ENCODE data around the gene ERCC1.

Gene ERCC1

DNA sequence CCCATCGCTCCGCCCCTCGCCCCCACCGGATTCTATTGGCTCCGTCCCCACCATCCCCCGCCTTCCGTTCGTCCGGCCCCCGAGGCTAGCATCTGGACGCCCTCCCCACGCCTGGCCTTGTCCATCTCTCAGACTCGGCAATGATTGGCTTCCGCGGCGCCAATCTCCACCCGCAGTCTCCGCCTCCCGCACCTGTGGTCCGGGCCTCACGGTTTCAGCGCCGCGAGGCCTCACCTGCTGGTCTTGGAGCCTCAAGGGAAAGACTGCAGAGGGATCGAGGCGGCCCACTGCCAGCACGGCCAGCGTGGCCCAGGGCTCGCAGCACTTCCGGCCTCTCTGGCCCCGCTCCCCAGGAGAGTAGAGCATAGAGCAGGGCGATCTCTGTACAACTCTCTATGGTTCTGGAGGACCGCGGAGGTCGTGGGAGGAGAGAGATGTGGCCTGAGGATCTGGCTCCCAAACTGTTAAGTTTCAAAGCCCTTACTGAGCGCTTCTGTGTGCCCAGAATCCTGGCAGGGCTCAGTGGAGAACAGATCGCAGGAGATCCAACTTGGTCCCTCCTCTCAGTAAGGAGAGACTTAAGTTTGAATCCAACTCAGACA, at the start of gene ERCC1:
ERCC1 (minus strand) TSS at position 329 of the 602 bp plus-strand sequence. CDS start 543 bp downstream, outside the sequence.
- DNase-seq (ENCODE audit: extremely low read depth in 1 of 2, low read depth in 1 of 2) = no peak

DNA sequence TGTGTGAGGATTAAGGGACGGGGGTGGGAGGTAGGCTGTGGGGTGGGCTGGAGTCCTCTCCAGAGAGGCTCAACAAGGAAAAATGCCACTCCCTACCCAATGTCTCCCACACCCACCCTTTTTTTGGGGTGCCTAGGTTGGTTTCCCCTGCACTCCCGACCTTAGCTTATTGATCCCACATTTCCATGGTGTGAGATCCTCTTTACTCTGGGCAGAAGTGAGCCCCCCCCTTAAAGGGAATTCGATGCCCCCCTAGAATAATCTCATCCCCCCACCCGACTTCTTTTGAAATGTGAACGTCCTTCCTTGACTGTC, 49.6 kb upstream of the ERCC1 start:
- no peak for DNase-seq (ENCODE audit: extremely low read depth in 1 of 2, low read depth in 1 of 2)

GRCh38 chr19:45472563-45473366, 49.0 kb upstream of the ERCC1 start:
- no peak for DNase-seq (ENCODE audit: extremely low read depth in 1 of 2, low read depth in 1 of 2)

- no peak for DNase-seq (ENCODE audit: extremely low read depth in 1 of 2, low read depth in 1 of 2)
Measured at GRCh38 chr19:45471931-45472562, 48.3 kb upstream of the ERCC1 start.

- no peak for DNase-seq (ENCODE audit: extremely low read depth in 1 of 2, low read depth in 1 of 2)
Measured at GRCh38 chr19:45471111-45471930, 47.6 kb upstream of the ERCC1 start.

DNA sequence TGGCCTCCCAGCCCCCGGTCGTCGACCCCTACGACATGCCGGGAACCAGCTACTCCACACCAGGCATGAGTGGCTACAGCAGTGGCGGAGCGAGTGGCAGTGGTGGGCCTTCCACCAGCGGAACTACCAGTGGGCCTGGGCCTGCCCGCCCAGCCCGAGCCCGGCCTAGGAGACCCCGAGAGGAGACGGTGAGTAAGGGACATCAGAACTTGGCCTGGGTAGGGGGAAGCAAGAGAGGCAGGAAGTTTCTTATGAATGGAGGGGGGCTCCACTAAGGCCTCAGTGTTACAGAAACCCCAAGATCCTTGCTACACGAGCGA, 47.0 kb upstream of the ERCC1 start:
- DNase-seq (ENCODE audit: extremely low read depth in 1 of 2, low read depth in 1 of 2) = no peak

DNA sequence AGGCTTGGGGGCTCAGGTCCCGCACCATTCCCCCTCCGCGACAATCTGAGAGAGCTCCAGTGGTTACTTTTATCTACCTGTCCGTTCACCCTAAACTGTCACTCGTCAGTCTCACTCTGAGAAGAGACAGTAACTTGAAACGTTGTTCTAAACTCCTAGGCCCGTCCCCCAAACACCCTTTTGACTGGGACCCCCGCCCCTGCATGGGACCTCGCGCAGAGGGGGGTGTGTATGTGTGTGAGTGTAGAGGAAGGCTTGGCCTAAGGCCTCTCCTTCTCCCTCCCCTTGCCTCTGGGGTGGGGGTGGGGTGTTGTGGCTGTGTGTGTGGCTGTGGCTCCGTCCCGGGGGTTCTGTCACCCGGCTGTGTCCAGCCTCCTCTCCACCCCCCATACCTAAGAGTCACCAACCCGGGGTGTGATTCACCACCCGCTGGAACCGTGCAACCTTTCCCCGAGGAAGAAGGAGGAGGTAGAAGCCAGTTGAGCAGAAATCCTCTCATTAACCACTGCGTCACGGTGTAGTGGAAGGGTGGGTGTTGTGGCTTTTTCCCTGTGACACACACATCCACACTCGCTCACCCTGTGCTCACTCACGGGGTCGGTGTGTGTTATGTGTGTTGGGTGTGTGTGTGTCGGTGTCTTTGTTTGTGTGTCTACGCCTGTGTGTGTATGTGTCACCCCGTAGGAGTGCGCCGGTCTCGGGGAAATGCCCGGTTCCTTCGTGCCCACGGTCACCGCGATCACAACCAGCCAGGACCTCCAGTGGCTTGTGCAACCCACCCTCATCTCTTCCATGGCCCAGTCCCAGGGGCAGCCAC, 46.4 kb upstream of the ERCC1 start:
- no peak for DNase-seq (ENCODE audit: extremely low read depth in 1 of 2, low read depth in 1 of 2)

DNA sequence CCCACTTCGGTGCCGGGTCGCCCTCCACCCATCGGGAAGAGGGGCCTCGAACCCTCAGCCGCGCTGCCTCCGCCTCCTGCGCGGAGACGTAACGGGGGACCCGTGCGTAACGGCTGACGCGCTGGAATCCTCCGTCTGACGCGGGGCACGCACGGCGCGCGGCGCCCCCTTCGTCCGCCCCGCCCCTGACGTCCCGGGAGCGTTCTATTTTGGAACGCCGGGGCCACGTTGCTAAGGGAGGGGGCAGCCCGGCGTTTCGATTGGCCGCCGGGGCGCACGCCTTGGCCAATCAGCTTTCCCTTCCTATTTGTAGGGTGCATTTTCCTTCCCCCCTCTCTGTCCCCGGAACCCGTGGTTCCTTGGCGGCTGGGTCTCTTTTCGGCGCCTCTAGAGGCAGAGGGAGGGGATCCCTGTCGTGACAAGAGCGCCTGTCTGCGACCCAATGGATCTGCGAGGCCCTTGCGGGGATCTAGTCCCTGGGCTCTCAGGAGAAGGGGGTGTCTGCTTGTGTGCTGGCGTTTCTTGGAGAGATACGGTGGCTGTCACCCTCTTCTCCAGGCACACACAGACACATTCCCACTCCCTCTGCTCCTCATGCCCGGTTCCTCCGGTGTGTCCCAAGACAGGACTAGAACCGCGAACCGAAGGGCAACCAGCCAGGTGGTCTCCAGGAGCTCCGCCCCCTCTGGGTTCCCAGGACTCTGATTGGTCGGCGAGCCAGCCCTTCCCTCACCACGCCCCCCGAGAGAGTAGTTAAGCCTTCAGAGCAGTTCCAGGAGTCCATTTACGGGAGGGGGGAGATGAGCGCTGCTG, 45.6 kb upstream of the ERCC1 start:
- peak; percentile 53 to 87 for DNase-seq (ENCODE audit: extremely low read depth in 1 of 2, low read depth in 1 of 2)

DNA sequence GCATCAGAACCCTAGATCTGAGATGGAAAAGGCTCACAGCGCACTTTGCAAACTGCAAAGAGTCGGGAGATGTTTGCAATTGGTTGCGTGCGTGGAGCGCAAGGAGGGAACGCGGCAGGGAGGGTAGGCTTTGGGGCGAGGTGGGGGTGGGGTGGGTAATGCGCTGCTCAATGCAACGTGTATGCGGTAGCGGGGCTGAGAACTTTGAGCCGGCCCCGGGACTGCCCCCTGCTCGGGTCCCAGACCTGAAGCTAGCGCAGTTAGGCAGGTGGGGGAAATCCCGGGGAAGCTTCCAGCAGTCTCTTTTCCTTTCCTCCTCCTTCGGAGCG, 45.0 kb upstream of the ERCC1 start:
- DNase-seq (ENCODE audit: extremely low read depth in 1 of 2, low read depth in 1 of 2) = no peak

GRCh38 chr19:45468159-45468651, 44.5 kb upstream of the ERCC1 start:
- DNase-seq (ENCODE audit: extremely low read depth in 1 of 2, low read depth in 1 of 2) = no peak

DNA sequence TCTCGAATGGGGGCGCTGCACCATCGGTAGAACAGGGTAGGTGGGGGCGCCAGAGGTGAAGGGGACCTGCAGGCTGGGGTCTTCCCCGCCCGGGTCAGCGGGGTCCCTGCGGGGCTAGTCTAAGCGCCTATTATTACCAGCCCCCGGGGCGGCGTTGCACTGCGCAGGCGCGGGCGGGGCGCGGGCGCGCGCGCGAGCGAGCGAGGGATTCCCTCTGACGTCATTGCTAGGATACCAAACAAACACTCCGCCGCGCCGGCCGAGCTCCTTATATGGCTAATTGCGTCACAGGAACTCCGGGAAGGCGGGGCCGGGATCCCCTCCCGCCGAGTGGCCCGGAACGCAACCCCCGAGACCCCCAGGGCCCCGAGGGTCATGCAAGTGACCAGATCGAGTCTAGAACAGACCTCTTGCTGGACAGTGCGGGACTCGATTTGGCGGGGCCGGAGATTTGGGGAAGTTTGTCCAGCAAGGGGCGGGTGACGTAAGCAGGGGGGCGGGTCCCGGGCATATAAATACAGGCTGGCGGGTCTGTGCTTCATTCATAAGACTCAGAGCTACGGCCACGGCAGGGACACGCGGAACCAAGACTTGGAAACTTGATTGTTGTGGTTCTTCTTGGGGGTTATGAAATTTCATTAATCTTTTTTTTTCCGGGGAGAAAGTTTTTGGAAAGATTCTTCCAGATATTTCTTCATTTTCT, 43.9 kb upstream of the ERCC1 start, which contains the start of gene FOSB:
FOSB (plus strand) TSS at position 541 of the 703 bp plus-strand sequence. CDS start 591 bp downstream, outside the sequence.
- DNase-seq (ENCODE audit: extremely low read depth in 1 of 2, low read depth in 1 of 2) = peak; percentile 92 to 93

GRCh38 chr19:45467115-45467455, 43.4 kb upstream of the ERCC1 start:
- no peak for DNase-seq (ENCODE audit: extremely low read depth in 1 of 2, low read depth in 1 of 2)

- no peak for DNase-seq (ENCODE audit: extremely low read depth in 1 of 2, low read depth in 1 of 2)
Measured at GRCh38 chr19:45464852-45465441, 41.2 kb upstream of the ERCC1 start.

- DNase-seq (ENCODE audit: extremely low read depth in 1 of 2, low read depth in 1 of 2) = no peak
Measured at GRCh38 chr19:45464274-45464673, 40.6 kb upstream of the ERCC1 start.

GRCh38 chr19:45463241-45463640, 39.5 kb upstream of the ERCC1 start:
- DNase-seq (ENCODE audit: extremely low read depth in 1 of 2, low read depth in 1 of 2) = no peak

DNA sequence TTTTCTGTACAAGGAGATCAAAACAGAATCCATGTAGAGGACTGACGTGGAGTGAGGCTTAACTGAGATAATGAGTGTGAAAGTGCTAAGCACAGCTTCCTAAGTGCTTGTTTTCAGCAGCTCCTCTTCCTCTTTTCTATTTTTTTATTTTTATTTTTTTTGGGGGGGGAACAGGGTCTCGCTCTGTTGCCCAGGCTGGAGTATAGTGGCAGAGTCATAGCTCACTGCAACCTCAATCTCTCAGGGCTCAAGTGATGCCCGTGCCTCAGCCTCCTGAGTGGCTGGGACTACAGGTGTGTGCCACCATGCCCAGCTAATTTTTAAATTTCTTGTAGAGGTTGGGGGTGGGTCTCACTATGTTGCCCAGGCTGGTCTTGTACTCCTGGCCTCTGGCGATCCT, 38.5 kb upstream of the ERCC1 start:
- no peak for DNase-seq (ENCODE audit: extremely low read depth in 1 of 2, low read depth in 1 of 2)

DNA sequence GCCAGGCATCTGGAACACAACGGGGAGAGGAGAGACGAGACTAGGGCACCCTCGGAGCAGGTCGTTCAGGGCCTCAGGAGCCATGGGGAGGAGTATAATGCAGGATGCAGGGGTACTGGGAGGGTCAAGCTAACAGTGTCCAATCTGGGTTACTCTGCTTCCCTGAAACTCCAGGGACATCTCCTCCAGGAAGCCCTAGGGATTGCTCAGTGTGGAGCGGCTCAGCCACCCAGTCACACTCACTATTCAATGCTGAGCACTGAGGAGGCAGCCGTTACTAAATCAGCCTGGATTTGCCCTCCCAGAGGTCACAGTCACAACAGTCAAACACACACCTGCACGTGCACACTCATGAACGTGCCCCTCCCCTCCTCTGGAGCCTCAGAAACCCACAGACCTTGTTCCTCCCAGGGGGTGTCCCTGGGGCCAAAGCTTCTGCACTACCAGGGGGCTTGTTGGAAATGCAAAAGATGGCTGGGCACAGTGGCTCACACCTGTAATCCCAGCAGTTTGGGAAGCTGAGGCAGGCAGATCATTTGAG, 37.2 kb upstream of the ERCC1 start:
- DNase-seq (ENCODE audit: extremely low read depth in 1 of 2, low read depth in 1 of 2) = no peak

DNA sequence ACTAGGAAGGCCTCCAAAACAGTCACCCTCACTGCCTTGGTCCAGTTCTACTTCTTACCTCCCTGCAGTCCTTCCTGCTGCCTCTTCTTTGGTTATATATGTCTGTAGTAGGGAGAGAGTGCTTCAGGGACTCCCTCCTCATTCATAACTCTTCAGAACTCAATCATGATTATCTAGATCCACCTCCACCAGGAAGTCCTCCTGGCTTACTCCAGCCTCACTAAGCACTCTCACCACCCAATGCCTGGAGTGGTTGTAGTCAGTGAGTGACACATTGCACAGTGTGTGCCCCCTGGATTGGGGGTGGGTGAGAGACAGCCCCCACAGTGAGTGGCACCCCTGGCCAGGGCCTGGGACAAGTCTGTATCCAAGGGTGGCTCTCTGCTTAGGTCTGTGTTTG, 34.1 kb upstream of the ERCC1 start:
- DNase-seq (ENCODE audit: extremely low read depth in 1 of 2, low read depth in 1 of 2) = no peak

GRCh38 chr19:45456500-45456815, 32.7 kb upstream of the ERCC1 start:
- DNase-seq (ENCODE audit: extremely low read depth in 1 of 2, low read depth in 1 of 2) = no peak
